ENCODE data around the gene S100A4.
"Not testable (repeated sequence)": the region's sequence is repeated elsewhere in the genome, so short reads cannot be mapped to it uniquely, and the experiment has no call there.

Gene S100A4

GRCh38 chr1:153545067-153546055, at the start of gene S100A4:
S100A4 (minus strand) TSS chr1:153545806; CDS start chr1:153544794, 1,012 bp downstream.
- peak; percentile 80 for DNase-seq (ENCODE audit: low read depth)

- DNase-seq (ENCODE audit: low read depth): no peak
Measured at GRCh38 chr1:153592748-153593147, 47.1 kb upstream of the S100A4 start.

DNA sequence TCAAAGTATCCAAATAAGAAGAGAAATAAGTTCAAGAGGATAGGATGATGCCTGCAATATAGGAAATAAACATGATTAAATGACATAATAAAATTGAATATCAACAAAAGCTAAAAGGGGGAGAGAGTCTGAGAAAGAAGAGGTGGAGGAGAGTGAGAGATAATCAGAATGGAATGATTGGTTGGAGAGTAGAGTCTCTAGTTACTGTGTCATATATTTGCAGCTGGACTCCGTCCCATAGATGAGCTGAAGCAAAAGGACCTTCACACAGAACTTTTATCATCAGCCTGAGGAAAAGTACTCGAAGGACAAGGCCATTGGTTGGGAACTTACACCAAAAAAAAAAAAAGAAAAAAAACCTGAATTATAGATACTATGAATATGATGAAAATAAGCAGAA, 42.9 kb upstream of the S100A4 start:
- no peak for DNase-seq (ENCODE audit: low read depth)

DNA sequence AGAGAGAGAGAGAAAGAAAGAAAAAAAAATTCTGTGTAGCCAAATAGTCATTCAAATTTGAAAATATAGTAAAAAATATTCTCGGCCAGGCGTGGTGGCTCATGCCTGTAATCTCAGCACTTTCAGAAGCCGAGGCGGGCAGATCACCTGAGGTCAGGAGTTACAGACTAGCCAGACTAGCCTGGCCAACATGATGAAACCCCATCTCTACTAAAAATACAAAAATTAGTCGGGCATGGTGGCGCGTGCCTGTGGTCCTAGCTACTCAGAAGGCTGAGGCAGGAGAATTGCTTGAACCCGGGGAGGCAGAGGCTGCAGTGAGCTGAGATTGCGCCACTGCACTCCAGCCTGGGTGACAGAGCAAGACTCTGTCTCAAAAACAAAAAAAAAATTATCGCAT, 42.4 kb upstream of the S100A4 start:
- DNase-seq (ENCODE audit: low read depth): not testable (repeated sequence)

- no peak for DNase-seq (ENCODE audit: low read depth)
Measured at GRCh38 chr1:153587314-153587713, 41.7 kb upstream of the S100A4 start.

GRCh38 chr1:153586347-153586746, 40.7 kb upstream of the S100A4 start:
- no peak for DNase-seq (ENCODE audit: low read depth)

DNA sequence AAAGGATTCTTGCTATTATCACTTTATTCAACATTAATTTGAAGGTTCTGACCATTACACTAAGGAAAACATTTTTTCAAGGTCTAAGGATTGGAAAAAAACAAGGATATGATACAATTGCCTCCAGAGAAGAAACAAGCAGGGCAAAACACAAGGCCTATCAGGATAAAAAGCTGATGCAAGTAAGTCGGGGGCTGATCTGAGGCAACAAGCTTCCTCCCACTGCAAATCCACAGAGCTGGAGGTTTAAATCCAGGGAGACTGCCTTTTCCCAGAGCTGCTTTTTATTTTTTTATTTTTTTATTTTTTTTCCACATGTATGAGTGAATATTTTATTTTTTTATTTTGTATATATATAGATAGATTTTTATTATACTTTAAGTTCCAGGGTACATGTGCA, 39.4 kb upstream of the S100A4 start:
- DNase-seq (ENCODE audit: low read depth): no peak

DNA sequence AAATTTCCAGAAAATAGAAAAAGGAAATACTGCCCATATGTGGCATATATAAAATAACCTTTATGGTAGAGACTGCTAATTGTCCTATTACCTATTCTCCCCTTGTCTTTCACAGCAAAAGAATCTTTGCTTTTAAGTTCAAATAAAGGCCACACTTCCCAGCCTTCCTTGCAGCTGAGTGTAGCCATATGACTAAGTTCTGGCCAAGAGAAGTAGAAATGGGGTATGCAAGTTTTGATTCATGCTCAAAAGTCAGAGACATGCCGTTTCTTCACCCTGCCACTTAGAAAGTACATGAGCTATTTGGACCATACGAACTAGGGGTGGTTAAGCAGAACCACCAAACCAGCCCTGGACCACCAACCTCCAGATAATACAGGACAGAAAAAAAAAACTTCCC, 38.4 kb upstream of the S100A4 start:
- DNase-seq (ENCODE audit: low read depth): no peak

GRCh38 chr1:153583514-153583913, 37.9 kb upstream of the S100A4 start:
- DNase-seq (ENCODE audit: low read depth): not testable (repeated sequence)

- not testable (repeated sequence) for DNase-seq (ENCODE audit: low read depth)
Measured at GRCh38 chr1:153582836-153583235, 37.2 kb upstream of the S100A4 start.

GRCh38 chr1:153578936-153579335, 33.3 kb upstream of the S100A4 start:
- DNase-seq (ENCODE audit: low read depth): no peak

DNA sequence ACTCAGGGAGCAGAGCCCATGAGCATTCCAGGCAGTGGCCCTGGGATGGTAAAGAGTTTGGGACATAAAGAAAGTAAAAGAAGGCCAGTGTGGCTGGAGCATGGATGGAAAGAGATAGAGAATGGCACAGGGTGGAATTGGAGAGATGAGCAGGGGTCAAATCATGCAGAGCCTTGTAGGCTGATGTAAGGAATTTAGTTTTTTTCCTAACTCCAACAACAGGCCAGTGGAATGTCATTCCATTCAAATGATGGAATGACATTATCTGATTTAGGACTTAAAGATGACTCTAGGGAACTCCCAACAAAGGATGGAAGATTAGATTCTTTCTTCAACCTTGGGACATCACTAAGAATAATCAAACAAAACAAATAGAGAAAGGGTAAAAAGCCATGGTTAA, 32.9 kb upstream of the S100A4 start:
- DNase-seq (ENCODE audit: low read depth): no peak

GRCh38 chr1:153577624-153578051, 32.0 kb upstream of the S100A4 start:
- no peak for DNase-seq (ENCODE audit: low read depth)

DNA sequence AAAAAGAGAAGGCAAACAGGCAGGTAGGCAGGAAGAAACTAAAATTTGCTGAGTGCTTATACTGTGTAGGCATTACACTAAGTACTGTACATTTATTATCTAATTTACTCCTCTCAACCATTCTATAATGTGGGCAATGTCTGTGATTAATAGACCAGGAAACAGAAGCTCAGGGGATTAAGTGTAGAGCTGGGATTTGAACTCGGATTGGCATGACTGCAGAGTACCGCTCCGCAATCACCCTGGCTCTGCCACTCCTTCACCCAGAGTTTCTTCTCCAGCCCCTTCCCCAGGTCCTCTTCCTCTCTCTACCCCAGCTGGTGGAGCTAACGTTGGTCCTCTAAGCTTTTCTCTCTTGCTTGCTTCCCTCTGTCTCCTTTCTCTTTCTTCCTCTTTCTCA, 31.5 kb upstream of the S100A4 start:
- no peak for DNase-seq (ENCODE audit: low read depth)

GRCh38 chr1:153575497-153575896, 29.9 kb upstream of the S100A4 start:
- not testable (repeated sequence) for DNase-seq (ENCODE audit: low read depth)

- not testable (repeated sequence) for DNase-seq (ENCODE audit: low read depth)
Measured at GRCh38 chr1:153575081-153575491, 29.5 kb upstream of the S100A4 start.

DNA sequence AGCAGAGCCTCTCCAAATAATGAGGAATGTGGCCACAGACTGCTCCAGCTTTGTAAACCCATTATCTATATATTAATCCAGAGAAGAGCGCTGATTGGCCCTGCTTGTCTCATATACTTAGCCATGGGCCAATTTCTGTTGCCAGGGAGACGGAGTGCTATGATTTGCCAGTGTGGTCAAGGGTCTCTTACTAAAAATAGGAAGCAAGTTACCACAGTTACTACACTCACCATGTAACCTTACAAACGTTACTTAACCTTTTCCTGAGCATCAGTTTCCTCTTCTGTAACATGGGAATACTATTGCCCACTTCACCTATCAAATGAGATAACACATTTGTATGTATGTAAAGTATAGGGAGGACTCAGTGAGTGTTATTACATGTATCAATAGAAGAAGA, 27.7 kb upstream of the S100A4 start:
- DNase-seq (ENCODE audit: low read depth): no peak

- DNase-seq (ENCODE audit: low read depth): no peak
Measured at GRCh38 chr1:153572569-153573015, 27.0 kb upstream of the S100A4 start.

- DNase-seq (ENCODE audit: low read depth): no peak
Measured at GRCh38 chr1:153571706-153572105, 26.1 kb upstream of the S100A4 start.

- DNase-seq (ENCODE audit: low read depth): no peak
Measured at GRCh38 chr1:153570874-153571273, 25.3 kb upstream of the S100A4 start.

DNA sequence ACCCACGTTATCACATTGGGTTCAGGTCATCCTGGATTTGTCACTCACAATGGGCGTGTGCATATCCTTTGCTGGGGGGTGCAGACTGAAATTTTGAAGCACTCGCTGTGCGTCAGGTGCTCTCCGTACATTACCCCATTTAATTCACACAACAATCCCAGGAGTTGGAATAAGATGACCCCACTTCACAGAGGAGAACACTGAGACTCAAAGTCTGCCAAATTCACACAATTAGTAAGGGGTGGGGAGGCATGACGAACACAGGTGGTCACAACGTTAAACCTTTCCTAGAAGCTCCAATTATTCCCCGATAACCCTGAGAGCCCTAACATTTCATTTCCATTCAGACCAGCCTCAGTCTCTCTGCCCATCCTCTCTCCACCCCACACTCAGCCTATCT, 23.9 kb upstream of the S100A4 start:
- DNase-seq (ENCODE audit: low read depth): no peak

GRCh38 chr1:153568367-153569099, 22.9 kb upstream of the S100A4 start:
- peak; percentile 73 for DNase-seq (ENCODE audit: low read depth)
